ENCODE measurements around the gene CEMIP. TPM values are rescaled to one million over a fixed set of nuclear protein-coding genes. Genes with fewer than 3 reads are reported as not detected.

Gene CEMIP
- total RNA-seq, 4 donors from 2014 or later: 0.21 to 1.4 (median 1.2) TPM; not detected in 1

- TF ChIP-seq, protein P1, sequence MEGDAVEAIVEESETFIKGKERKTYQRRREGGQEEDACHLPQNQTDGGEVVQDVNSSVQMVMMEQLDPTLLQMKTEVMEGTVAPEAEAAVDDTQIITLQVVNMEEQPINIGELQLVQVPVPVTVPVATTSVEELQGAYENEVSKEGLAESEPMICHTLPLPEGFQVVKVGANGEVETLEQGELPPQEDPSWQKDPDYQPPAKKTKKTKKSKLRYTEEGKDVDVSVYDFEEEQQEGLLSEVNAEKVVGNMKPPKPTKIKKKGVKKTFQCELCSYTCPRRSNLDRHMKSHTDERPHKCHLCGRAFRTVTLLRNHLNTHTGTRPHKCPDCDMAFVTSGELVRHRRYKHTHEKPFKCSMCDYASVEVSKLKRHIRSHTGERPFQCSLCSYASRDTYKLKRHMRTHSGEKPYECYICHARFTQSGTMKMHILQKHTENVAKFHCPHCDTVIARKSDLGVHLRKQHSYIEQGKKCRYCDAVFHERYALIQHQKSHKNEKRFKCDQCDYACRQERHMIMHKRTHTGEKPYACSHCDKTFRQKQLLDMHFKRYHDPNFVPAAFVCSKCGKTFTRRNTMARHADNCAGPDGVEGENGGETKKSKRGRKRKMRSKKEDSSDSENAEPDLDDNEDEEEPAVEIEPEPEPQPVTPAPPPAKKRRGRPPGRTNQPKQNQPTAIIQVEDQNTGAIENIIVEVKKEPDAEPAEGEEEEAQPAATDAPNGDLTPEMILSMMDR (IDR thresholded peaks at IDR 0.05): no peak
- TF ChIP-seq POLR2A (IDR thresholded peaks at IDR 0.05): no peak
- no peak for TF ChIP-seq EP300 (IDR thresholded peaks at IDR 0.05)
- WGBS, 2 donors: 66 to 79% methylated on average over 4 of the region's 4 CpGs
- DNase-seq (ENCODE audit: low spot score in 2 of 2): no peak
Observed at GRCh38 chr15:80887148-80887547, 108.0 kb downstream of the CEMIP start.

GRCh38 chr15:80888846-80889245, 109.7 kb downstream of the CEMIP start:
- DNase-seq (ENCODE audit: low spot score in 2 of 2): no peak
- Histone ChIP-seq H3K9me3 (no peaks in the 10 kb centered on the region), H3K4me1 (peaks cover 0 to 11% (median 0%) of the 10 kb centered on the region in 4 donors), H3K36me3 (no peaks in the 10 kb centered on the region), H3K27ac (no peak overlapping the region), H3K27me3 (no peaks in the 10 kb centered on the region), H3K4me3 (no peak overlapping the region)
- no peak for TF ChIP-seq EP300 (IDR thresholded peaks at IDR 0.05)
- TF ChIP-seq POLR2A (IDR thresholded peaks at IDR 0.05): no peak
- TF ChIP-seq, protein P1 (IDR thresholded peaks at IDR 0.05): no peak
- 78 to 97% methylated on average over 3 of the region's 3 CpGs for WGBS, 2 donors

More at GRCh38 chr15:80887148-80887547, 108.0 kb downstream of the CEMIP start:
- no peaks in the 10 kb centered on the region for H3K36me3 ChIP-seq
- no peaks in the 10 kb centered on the region for H3K9me3 ChIP-seq
- H3K4me3 ChIP-seq: no peak overlapping the region
- no peaks in the 10 kb centered on the region for H3K27me3 ChIP-seq
- peaks cover 0 to 7% (median 0%) of the 10 kb centered on the region in 4 donors for H3K4me1 ChIP-seq
- H3K27ac ChIP-seq: no peak overlapping the region

GRCh38 chr15:80890341-80891005, 111.3 kb downstream of the CEMIP start:
- WGBS, 2 donors: 76 to 83% methylated on average over 8 of the region's 8 CpGs
- H3K9me3 ChIP-seq: no peaks in the 10 kb centered on the region

GRCh38 chr15:80891006-80891405, 111.8 kb downstream of the CEMIP start:
- Histone ChIP-seq H3K4me1 (peaks cover 0 to 23% (median 0%) of the 10 kb centered on the region in 4 donors), H3K27me3 (no peaks in the 10 kb centered on the region)

More at GRCh38 chr15:80890341-80891005, 111.3 kb downstream of the CEMIP start:
- no peak overlapping the region for H3K27ac ChIP-seq
- H3K4me1 ChIP-seq: peaks cover 0 to 23% (median 0%) of the 10 kb centered on the region in 4 donors
- no peaks in the 10 kb centered on the region for H3K27me3 ChIP-seq
- DNase-seq (ENCODE audit: low spot score in 2 of 2): no peak
- peaks cover 0 to 7% (median 0%) of the 10 kb centered on the region in 3 donors for H3K36me3 ChIP-seq
- no peak for TF ChIP-seq POLR2A (IDR thresholded peaks at IDR 0.05)
- no peak for TF ChIP-seq EP300 (IDR thresholded peaks at IDR 0.05)
- TF ChIP-seq, protein P1 (IDR thresholded peaks at IDR 0.05): no peak
- no peak overlapping the region for H3K4me3 ChIP-seq

GRCh38 chr15:80892414-80892813, 113.2 kb downstream of the CEMIP start:
- H3K4me1 ChIP-seq: peaks cover 0 to 23% (median 0%) of the 10 kb centered on the region in 4 donors
- H3K27me3 ChIP-seq: no peaks in the 10 kb centered on the region
- no peak overlapping the region for H3K4me3 ChIP-seq
- 74% methylated on average over 5 of the region's 5 CpGs for WGBS, 2 donors
- H3K27ac ChIP-seq: no peak overlapping the region
- H3K36me3 ChIP-seq: peaks cover 0 to 26% (median 0%) of the 10 kb centered on the region in 3 donors
- DNase-seq (ENCODE audit: low spot score in 2 of 2): no peak
- TF ChIP-seq POLR2A (IDR thresholded peaks at IDR 0.05): no peak
- TF ChIP-seq, protein P1 (IDR thresholded peaks at IDR 0.05): no peak
- TF ChIP-seq EP300 (IDR thresholded peaks at IDR 0.05): no peak
- H3K9me3 ChIP-seq: peaks cover 0 to 11% (median 0%) of the 10 kb centered on the region in 4 donors

More at GRCh38 chr15:80891006-80891405, 111.8 kb downstream of the CEMIP start:
- Histone ChIP-seq H3K36me3 (peaks cover 0 to 12% (median 0%) of the 10 kb centered on the region in 3 donors), H3K4me3 (no peak overlapping the region), H3K27ac (no peak overlapping the region), H3K9me3 (peaks cover 0 to 3% (median 0%) of the 10 kb centered on the region in 4 donors)
- no peak for TF ChIP-seq EP300 (IDR thresholded peaks at IDR 0.05)
- TF ChIP-seq, protein P1 (IDR thresholded peaks at IDR 0.05): no peak
- no peak for TF ChIP-seq POLR2A (IDR thresholded peaks at IDR 0.05)
- no peak for DNase-seq (ENCODE audit: low spot score in 2 of 2)
